HUES6 (cell line): ENCODE data around the gene IQCH.

ENCODE experiments used
- H3K27ac ChIP-seq: 2 replicates; pipeline ENCODE4 v1.7.0; 2013; ENCODE audit warnings: low read depth, mild to moderate bottlenecking, low read length, inconsistent platforms
- H3K27me3 ChIP-seq: 2 replicates; pipeline ENCODE4 v1.6.1; 2013; ENCODE audit warnings: low read length; ENCODE audit not compliant: control insufficient read depth, insufficient read depth
- H3K36me3 ChIP-seq: 2 replicates; pipeline ENCODE4 v1.6.1; 2013; ENCODE audit warnings: low read length; ENCODE audit not compliant: control insufficient read depth, insufficient read depth
- H3K4me1 ChIP-seq: 2 replicates; pipeline ENCODE4 v1.6.1; 2013; ENCODE audit warnings: low read length; ENCODE audit not compliant: control insufficient read depth, insufficient read depth
- H3K4me3 ChIP-seq: 2 replicates; pipeline ENCODE4 v1.5.1; 2013; ENCODE audit warnings: low read depth, low read length
- H3K9ac ChIP-seq: one replicate; pipeline ENCODE4 v1.6.1; 2013; ENCODE audit warnings: mild to moderate bottlenecking, low read length
- H3K9me3 ChIP-seq: 2 replicates; pipeline ENCODE4 v1.6.1; 2013; ENCODE audit warnings: low read depth, low read length; ENCODE audit not compliant: control insufficient read depth, insufficient read depth

IQCH gene

GRCh38 chr15:67474405-67475110 lies 220.0 kb downstream of the IQCH start:
- Histone ChIP-seq H3K36me3 (no peaks in the 10 kb centered on the region), H3K9ac (no peak overlapping the region), H3K4me1 (no peaks in the 10 kb centered on the region), H3K9me3 (no peaks in the 10 kb centered on the region), H3K27me3 (no peaks in the 10 kb centered on the region), H3K4me3 (no peak overlapping the region), H3K27ac (no peak overlapping the region)

DNA sequence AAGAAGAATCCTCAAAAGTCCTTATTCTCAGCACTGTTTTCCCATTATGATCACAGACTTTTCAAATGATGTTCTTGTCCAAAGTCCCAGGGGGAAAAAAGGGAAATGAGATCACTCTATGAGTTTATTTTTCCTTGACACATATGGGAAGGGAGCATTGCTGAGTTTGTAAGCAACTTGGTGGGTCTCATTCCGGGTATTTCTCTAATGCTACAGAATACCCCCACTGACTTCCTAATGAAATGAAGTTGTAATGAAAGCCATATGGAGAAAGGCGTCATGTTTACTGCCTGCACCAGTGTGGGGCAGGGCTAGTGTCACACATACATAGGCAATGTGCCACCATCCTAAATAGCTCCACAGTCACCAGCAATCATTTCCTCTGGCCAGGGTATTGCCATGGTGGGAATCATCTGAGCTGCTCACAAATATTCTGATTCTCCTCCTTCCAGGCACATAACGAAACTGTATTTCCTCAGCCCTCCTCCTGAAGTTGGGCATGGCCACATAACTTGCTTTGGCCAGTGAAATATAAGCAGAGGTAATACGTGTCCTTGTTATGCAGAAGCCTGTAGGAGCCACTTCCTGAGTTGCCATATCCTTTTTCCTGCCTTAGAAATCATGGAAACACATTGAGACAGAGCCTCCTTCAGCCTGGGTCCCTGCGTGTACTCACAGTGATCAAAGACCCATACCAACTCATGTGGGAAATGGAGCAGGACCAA lies 225.4 kb downstream of the IQCH start:
- Histone ChIP-seq H3K9ac (no peak overlapping the region), H3K4me1 (no peaks in the 10 kb centered on the region; the same call in 1 of the 2 replicates), H3K36me3 (no peaks in the 10 kb centered on the region), H3K9me3 (no peaks in the 10 kb centered on the region), H3K4me3 (no peak overlapping the region), H3K27ac (no peak overlapping the region), H3K27me3 (no peaks in the 10 kb centered on the region)

GRCh38 chr15:67480741-67481140 lies 226.2 kb downstream of the IQCH start:
- Histone ChIP-seq H3K4me3 (no peak overlapping the region), H3K9me3 (no peaks in the 10 kb centered on the region), H3K27me3 (no peaks in the 10 kb centered on the region), H3K27ac (no peak overlapping the region), H3K9ac (no peak overlapping the region), H3K36me3 (no peaks in the 10 kb centered on the region), H3K4me1 (no peaks in the 10 kb centered on the region; the same call in 1 of the 2 replicates)

- no peak overlapping the region for H3K4me3 ChIP-seq
- H3K27me3 ChIP-seq = no peaks in the 10 kb centered on the region
- no peaks in the 10 kb centered on the region for H3K36me3 ChIP-seq
- no peak overlapping the region for H3K27ac ChIP-seq
- no peak overlapping the region for H3K9ac ChIP-seq
- H3K4me1 ChIP-seq = no peaks in the 10 kb centered on the region; the same call in 1 of the 2 replicates
- H3K9me3 ChIP-seq = no peaks in the 10 kb centered on the region
Measured at GRCh38 chr15:67481680-67482079, 227.1 kb downstream of the IQCH start.

DNA sequence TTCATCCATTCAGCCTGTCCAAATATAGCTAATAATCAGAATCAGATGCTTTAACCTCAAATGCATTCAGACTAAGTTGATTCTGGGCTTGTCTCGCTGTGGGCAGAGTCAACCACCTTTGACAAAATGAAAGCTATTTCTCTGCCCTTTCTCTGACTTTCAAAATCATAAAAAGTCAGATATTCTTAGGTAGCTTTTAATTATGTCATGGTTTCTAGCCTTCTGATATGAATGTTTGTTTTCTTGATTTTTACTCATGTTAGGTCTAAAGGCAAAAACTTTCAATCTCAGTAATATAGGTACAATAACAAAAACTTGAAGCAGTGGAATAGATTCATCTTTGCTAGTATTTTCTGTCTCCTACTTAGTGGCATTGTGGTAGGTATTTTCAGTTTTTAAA lies 241.0 kb downstream of the IQCH start:
- Histone ChIP-seq H3K36me3 (no peaks in the 10 kb centered on the region), H3K27me3 (no peaks in the 10 kb centered on the region; the same call in 1 of the 2 replicates), H3K4me1 (peaks cover 9% of the 10 kb centered on the region), H3K9me3 (no peaks in the 10 kb centered on the region), H3K27ac (no peak overlapping the region), H3K4me3 (no peak overlapping the region), H3K9ac (no peak overlapping the region)

DNA sequence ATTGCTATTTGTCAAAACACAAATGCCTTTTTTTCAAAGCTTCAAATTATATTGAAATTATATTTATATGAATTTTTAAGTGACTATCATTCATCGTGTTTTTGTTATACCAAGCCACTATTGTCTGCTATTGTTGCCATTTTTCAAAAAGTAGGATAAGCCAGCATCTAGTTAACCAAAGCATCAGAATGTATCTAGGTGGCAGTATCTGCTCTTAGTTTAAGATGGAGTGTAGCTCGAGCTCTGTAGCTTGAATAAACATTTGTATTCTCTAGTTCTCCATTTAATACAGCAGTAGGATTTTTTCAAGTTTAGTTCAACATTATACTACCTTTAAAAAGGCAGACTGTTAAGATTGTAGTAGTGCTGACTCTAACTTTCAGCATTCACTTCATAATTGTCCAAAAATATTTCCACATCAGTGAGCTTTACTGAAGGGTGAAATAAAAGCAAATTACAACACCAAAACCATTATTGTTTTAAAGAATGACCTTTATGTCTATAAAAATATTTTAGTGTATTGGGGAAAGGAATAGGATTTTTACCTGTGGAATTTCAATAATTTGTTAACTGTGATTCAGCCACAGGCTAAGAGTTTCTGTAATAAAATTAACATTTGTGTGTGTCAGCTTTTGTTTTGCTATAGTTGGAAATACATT lies 246.7 kb downstream of the IQCH start:
- Histone ChIP-seq H3K27ac (no peak overlapping the region), H3K9ac (no peak overlapping the region), H3K4me3 (no peak overlapping the region), H3K4me1 (peaks cover 9% of the 10 kb centered on the region), H3K27me3 (no peaks in the 10 kb centered on the region), H3K9me3 (no peaks in the 10 kb centered on the region), H3K36me3 (no peaks in the 10 kb centered on the region)

DNA sequence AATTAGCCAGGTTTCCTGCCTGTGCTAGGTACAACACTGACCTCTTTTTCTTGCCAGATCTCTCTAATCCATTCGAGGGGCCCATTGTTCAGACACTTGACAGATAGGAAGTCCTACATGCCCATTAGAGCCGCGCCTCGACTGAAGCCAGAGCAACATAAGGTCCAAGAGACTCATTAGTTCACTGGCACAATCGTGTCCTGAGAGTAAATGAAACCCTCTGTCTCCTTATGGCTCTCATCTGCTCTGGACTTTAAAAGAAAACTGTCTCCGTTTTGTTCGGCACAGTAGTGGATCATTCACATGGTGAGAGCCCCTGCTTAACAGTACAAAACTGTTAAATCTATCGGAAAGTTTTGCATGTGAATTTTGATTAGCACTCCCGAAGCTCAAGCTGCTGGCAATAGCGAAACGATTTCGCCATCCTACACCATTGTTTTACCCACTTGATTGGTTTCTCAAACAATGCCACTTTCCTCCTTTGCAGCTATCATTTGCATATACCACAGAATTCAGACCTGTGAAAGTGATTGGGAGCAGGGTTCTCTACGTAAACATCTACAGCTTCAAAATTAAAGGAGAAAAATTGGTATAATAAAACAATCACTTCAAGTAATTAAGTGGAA lies 247.4 kb downstream of the IQCH start:
- Histone ChIP-seq H3K9me3 (no peaks in the 10 kb centered on the region), H3K9ac (no peak overlapping the region), H3K27ac (no peak overlapping the region), H3K4me1 (peaks cover 9% of the 10 kb centered on the region), H3K4me3 (no peak overlapping the region), H3K27me3 (no peaks in the 10 kb centered on the region), H3K36me3 (no peaks in the 10 kb centered on the region)

GRCh38 chr15:67504056-67504455 lies 249.5 kb downstream of the IQCH start:
- Histone ChIP-seq H3K36me3 (no peaks in the 10 kb centered on the region), H3K9me3 (no peaks in the 10 kb centered on the region), H3K4me1 (peaks cover 9% of the 10 kb centered on the region), H3K27ac (no peak overlapping the region), H3K9ac (no peak overlapping the region), H3K27me3 (no peaks in the 10 kb centered on the region), H3K4me3 (no peak overlapping the region)

GRCh38 chr15:67504796-67505195 lies 250.2 kb downstream of the IQCH start:
- H3K4me3 ChIP-seq = no peak overlapping the region
- no peaks in the 10 kb centered on the region for H3K9me3 ChIP-seq
- no peaks in the 10 kb centered on the region for H3K36me3 ChIP-seq
- H3K9ac ChIP-seq = no peak overlapping the region
- H3K27me3 ChIP-seq = no peaks in the 10 kb centered on the region
- H3K4me1 ChIP-seq = peaks cover 9% of the 10 kb centered on the region
- no peak overlapping the region for H3K27ac ChIP-seq

- Histone ChIP-seq H3K36me3 (no peaks in the 10 kb centered on the region), H3K9me3 (no peaks in the 10 kb centered on the region), H3K9ac (no peak overlapping the region), H3K4me3 (no peak overlapping the region), H3K27me3 (no peaks in the 10 kb centered on the region), H3K27ac (no peak overlapping the region), H3K4me1 (peaks cover 9% of the 10 kb centered on the region)
Measured at GRCh38 chr15:67505675-67506572, 251.3 kb downstream of the IQCH start.
